MCF 10A (cell line): ENCODE results near the gene APRT. TPM values are rescaled to one million over a fixed set of nuclear protein-coding genes. Genes with fewer than 3 reads are reported as not detected.

Source experiments
- BruUV-seq: library from RNA; stranded (reverse); fragments of 400-500 nt; replicated peaks from 2 replicates; lab custom pipeline; 2021; lab: Mats Ljungman, UMichigan
- CTCF ChIA-PET: fragments of 300-600 bp; sonication (Branson Sonifier 250); formaldehyde crosslinking; extraction: SDS; loops from one replicate; lab custom pipeline; 2021; ENCODE audit warnings: antibody characterized with exemption, inconsistent platforms; lab: Yijun Ruan, JAX
- POLR2A ChIA-PET: fragments of 300-600, 350-650 bp; sonication (Branson Sonifier 250); formaldehyde crosslinking; extraction: SDS; loops from one replicate; lab custom pipeline; 2020; ENCODE audit warnings: antibody characterized with exemption, inconsistent platforms; lab: Yijun Ruan, JAX
- DNase-seq: peaks from one replicate; pipeline ENCODE4 v3.0.0-alpha.2; 2018; ENCODE audit not compliant: unreplicated experiment
- H3K27ac Mint-ChIP-seq: one replicate; pipeline ENCODE4 v1.8.0; 2022; ENCODE audit warnings: mild to moderate bottlenecking, low read depth, mixed read lengths; ENCODE audit not compliant: unreplicated experiment
- H3K27me3 Mint-ChIP-seq: one replicate; pipeline ENCODE4 v1.8.0; 2022; ENCODE audit warnings: mixed read lengths; ENCODE audit not compliant: insufficient read depth, unreplicated experiment
- H3K36me3 Mint-ChIP-seq: one replicate; pipeline ENCODE4 v1.8.0; 2022; ENCODE audit warnings: mild to moderate bottlenecking, moderate library complexity, mixed read lengths; ENCODE audit not compliant: insufficient read depth, unreplicated experiment
- H3K4me1 Mint-ChIP-seq: one replicate; pipeline ENCODE4 v1.8.0; 2022; ENCODE audit warnings: mixed read lengths; ENCODE audit not compliant: insufficient read depth, unreplicated experiment
- H3K4me3 Mint-ChIP-seq: one replicate; pipeline ENCODE4 v1.8.0; 2022; ENCODE audit warnings: mild to moderate bottlenecking, moderate library complexity, mixed read lengths; ENCODE audit not compliant: unreplicated experiment
- H3K9me3 Mint-ChIP-seq: one replicate; pipeline ENCODE4 v1.8.0; 2022; ENCODE audit warnings: mixed read lengths; ENCODE audit not compliant: unreplicated experiment
- CTCF ChIP-seq: fragments of 200-600 bp; IDR thresholded peaks from one replicate; pipeline ENCODE4 v1.8.0; 2022; ENCODE audit warnings: antibody characterized with exemption, mild to moderate bottlenecking; ENCODE audit not compliant: unreplicated experiment
- intact Hi-C: fragments of 100-400 bp; cut with micrococcal nuclease; formaldehyde crosslinking; loops from 2 replicates; pipeline ENCODE4 v1.14.1; 2022
- total RNA-seq: library from RNA; stranded (reverse); gene quantifications from 2 replicates; pipeline ENCODE4 v1.2.3, GENCODE V29; 2022

The APRT gene
- total RNA-seq, 1 experiment from 2014 or later = 248 TPM

- intact Hi-C loops = no loop called here
- no peaks in the 10 kb centered on the region for H3K9me3 Mint-ChIP-seq
- no peak overlapping the region for H3K27ac Mint-ChIP-seq
- TF ChIP-seq CTCF = no peak
- ChIA-PET POLR2A (no interaction called here), CTCF (interaction anchor here (0.5 kb wide), 1 partner anchor 17 kb away, joined by 3 read pairs; no protein-coding TSS in a partner anchor)
- no peak overlapping the region for H3K4me3 Mint-ChIP-seq
- H3K36me3 Mint-ChIP-seq = peaks cover 6% of the 10 kb centered on the region
- no peaks in the 10 kb centered on the region for H3K27me3 Mint-ChIP-seq
- no TSS peak for BruUV-seq
- DNase-seq = no peak
- H3K4me1 Mint-ChIP-seq = no peaks in the 10 kb centered on the region
These were observed 22.9 kb upstream of the APRT start for GRCh38 chr16:88834670-88835069.

DNA sequence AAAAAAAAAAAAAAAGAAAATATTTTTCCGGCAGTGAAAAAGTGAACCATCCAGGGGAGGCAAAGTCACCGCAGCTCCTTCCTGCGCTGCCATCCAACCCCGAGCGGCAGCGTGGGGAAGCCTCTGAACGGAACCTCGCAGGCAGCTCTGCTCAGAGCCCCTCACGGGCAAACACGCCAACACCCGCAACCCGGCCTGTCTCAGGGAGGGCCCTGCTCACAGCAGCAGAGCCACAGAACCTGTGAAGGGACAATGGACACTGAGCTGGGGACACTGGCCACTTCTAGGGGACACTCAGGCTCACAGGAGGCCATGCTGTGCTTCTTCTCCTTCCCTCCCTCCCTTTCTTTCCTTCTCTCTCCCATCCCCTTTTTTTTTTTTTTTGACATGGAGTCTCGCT, 21.4 kb upstream of the APRT start:
- Mint-ChIP-seq H3K27ac (no peak overlapping the region), H3K9me3 (no peaks in the 10 kb centered on the region), H3K36me3 (peaks cover 6% of the 10 kb centered on the region), H3K27me3 (no peaks in the 10 kb centered on the region), H3K4me1 (no peaks in the 10 kb centered on the region), H3K4me3 (no peak overlapping the region)
- ChIA-PET POLR2A (interaction anchor here (0.6 to 0.9 kb wide), 2 partner anchors 51 to 80 kb away, joined by 3 read pairs; no protein-coding TSS in a partner anchor), CTCF (interaction anchor here (0.7 kb wide), 1 partner anchor 25 kb away, joined by 3 read pairs; no protein-coding TSS in a partner anchor)
- TF ChIP-seq CTCF = no peak
- BruUV-seq = no TSS peak
- no peak for DNase-seq
- intact Hi-C loops = no loop called here

GRCh38 chr16:88831838-88832237, 20.1 kb upstream of the APRT start:
- peak; percentile 43 for DNase-seq
- H3K4me3 Mint-ChIP-seq = no peak overlapping the region
- peaks cover 6% of the 10 kb centered on the region for H3K36me3 Mint-ChIP-seq
- ChIA-PET POLR2A (no interaction called here), CTCF (no interaction called here)
- no TSS peak for BruUV-seq
- H3K9me3 Mint-ChIP-seq = no peaks in the 10 kb centered on the region
- H3K4me1 Mint-ChIP-seq = peaks cover 4% of the 10 kb centered on the region
- no peak overlapping the region for H3K27ac Mint-ChIP-seq
- no peaks in the 10 kb centered on the region for H3K27me3 Mint-ChIP-seq
- intact Hi-C loops = no loop called here
- TF ChIP-seq CTCF = no peak

GRCh38 chr16:88830783-88831182, 19.1 kb upstream of the APRT start:
- H3K27me3 Mint-ChIP-seq = no peaks in the 10 kb centered on the region
- H3K4me1 Mint-ChIP-seq = peaks cover 11% of the 10 kb centered on the region
- no peaks in the 10 kb centered on the region for H3K9me3 Mint-ChIP-seq
- H3K27ac Mint-ChIP-seq = no peak overlapping the region
- BruUV-seq = no TSS peak
- intact Hi-C loops = no loop called here
- POLR2A ChIA-PET = no interaction called here
- TF ChIP-seq CTCF = no peak
- no peak for DNase-seq
- no peak overlapping the region for H3K4me3 Mint-ChIP-seq
- H3K36me3 Mint-ChIP-seq = peaks cover 6% of the 10 kb centered on the region
- CTCF ChIA-PET = interaction anchor here (0.8 to 1.0 kb wide), 2 partner anchors 27 to 31 kb away, joined by 3 read pairs; no protein-coding TSS in a partner anchor
